AG09309 (cell line): ENCODE measurements around the gene RPS4Y1.
"Not testable (repeated sequence)": the region's sequence is repeated elsewhere in the genome, so short reads cannot be mapped to it uniquely, and the experiment has no call there.

Experiments used
- DNase-seq: peaks from one replicate; pipeline ENCODE4 v3.0.0-alpha.2; 2010; ENCODE audit warnings: low read depth
- H3K4me3 ChIP-seq: 2 replicates; pipeline ENCODE4 v1.5.1; 2011; ENCODE audit warnings: mild to moderate bottlenecking, low read depth, low read length, moderate library complexity; ENCODE audit not compliant: control insufficient read depth
- CTCF ChIP-seq: IDR thresholded peaks from 2 replicates; pipeline ENCODE4 v1.5.1; 2011; ENCODE audit warnings: mild to moderate bottlenecking, low read depth, low read length, inconsistent platforms; ENCODE audit not compliant: insufficient read depth, control insufficient read depth; ENCODE audit errors: missing control alignments

RPS4Y1 gene

GRCh38 chrY:2867469-2867868, 26.1 kb downstream of the RPS4Y1 start:
- no peak overlapping the region for H3K4me3 ChIP-seq
- no peak for DNase-seq
- TF ChIP-seq CTCF: no peak

GRCh38 chrY:2868035-2868607, 26.7 kb downstream of the RPS4Y1 start:
- no peak for TF ChIP-seq CTCF
- no peak for DNase-seq
- H3K4me3 ChIP-seq: no peak overlapping the region

GRCh38 chrY:2872234-2872633, 30.8 kb downstream of the RPS4Y1 start:
- DNase-seq, H3K4me3 ChIP-seq: not testable (repeated sequence)

GRCh38 chrY:2874211-2874610, 32.8 kb downstream of the RPS4Y1 start:
- TF ChIP-seq CTCF: no peak
- DNase-seq: no peak
- H3K4me3 ChIP-seq: no peak overlapping the region

- TF ChIP-seq CTCF: no peak
- DNase-seq: no peak
- no peak overlapping the region for H3K4me3 ChIP-seq
Measured at GRCh38 chrY:2883561-2883960, 42.2 kb downstream of the RPS4Y1 start.

- TF ChIP-seq CTCF: no peak
- DNase-seq: no peak
- H3K4me3 ChIP-seq: no peak overlapping the region
Measured at GRCh38 chrY:2885880-2886279, 44.5 kb downstream of the RPS4Y1 start.

GRCh38 chrY:2887386-2887785, 46.0 kb downstream of the RPS4Y1 start:
- H3K4me3 ChIP-seq: no peak overlapping the region
- TF ChIP-seq CTCF: no peak
- DNase-seq: no peak
